Stimulated activated CD8-positive, alpha-beta memory T cell treated with anti-CD3 and anti-CD28 coated beads, Interleukin-4, amount 100 ng/mL, for 24 hours (primary cell): Measurements from ENCODE around the gene BLM.

Experiments used
- DNase-seq: peaks from one replicate; pipeline ENCODE4 v3.0.0-alpha.2; 2020; ENCODE audit warnings: low read depth

BLM gene

GRCh38 chr15:90851940-90852339 is 134.8 kb downstream of the BLM start:
- no peak for DNase-seq

DNA sequence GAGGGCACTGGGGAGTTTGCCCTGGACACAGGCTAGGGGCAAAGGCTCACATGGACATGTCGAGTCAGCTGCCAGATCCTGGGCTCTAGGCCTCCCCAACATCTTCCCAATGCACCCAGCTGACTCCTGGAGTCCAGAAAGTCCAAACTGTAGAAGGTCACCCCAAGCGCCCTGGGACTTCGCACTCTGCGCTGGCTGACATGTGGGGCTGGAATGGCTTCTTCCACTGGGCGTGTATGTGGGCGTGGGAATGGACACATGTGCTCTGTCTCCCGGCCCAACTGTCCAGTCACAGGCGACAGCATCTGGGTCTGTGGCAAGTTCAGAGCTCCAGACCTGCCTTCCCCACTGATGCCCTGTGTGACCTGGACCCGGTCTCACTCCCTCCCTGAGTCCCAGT is 138.0 kb downstream of the BLM start:
- DNase-seq, result no peak

DNA sequence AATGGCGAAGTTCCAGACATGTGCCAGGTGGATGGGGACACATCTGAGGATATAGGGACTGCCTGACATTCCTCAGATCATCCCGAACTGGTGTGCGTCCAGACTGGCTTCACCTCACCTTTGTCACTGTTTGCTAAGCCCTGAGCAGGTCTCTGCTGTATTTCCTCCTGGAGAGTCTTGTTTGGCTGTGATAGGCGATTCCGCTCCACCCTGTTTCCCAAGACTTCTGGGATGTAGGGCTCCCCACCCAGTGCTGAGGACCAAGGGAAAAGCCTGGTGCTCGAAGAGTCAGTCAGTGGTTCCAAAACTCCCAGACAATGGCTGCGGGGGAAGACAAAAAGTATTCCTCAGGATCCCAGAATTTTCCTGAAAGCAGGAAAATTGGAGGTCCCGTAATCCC is 140.2 kb downstream of the BLM start:
- no peak for DNase-seq

GRCh38 chr15:90857883-90858443 is 140.8 kb downstream of the BLM start:
- DNase-seq, result no peak

DNA sequence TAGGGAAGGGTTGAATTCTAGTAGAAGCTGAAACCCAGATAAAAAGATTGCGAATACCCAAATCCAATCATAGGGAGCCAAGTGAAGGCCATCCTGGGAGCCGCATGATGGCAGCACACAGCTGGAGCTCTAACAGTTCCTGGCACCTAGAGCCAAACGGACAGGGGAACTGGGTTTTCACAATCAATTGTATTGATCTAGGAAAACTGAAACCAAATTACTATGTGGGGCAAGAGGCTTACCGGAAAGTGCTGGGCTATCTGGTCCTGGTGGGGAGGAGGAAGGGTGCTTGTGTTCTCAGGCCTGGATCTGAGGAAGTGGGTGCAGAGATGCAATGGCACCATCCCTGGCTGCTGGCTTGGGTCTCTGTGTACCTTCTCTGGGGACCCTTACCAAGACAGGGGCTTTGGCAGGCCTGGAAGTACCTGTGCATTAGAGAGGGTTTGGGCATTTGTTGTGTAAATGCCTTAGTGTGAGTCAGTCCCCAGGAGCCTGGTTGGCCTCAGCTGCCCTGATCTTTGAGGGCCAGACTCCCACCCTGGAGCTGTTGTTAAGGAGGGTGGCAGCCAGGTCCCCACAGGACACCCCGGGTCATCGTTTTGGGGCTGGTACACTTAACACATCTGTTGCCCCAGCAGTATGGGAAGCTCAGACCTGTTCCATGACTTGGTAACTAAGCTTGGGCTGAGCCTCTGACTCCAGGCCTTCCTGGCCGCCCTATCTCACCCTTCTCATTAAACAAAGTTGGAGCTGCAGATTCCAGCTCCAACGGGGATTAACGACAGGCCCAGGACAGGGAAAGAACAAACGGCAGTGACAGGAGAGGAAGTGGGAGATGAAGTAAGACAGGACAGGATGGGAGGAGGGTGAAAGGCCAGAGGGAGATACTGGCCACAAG is 142.3 kb downstream of the BLM start:
- no peak for DNase-seq

DNA sequence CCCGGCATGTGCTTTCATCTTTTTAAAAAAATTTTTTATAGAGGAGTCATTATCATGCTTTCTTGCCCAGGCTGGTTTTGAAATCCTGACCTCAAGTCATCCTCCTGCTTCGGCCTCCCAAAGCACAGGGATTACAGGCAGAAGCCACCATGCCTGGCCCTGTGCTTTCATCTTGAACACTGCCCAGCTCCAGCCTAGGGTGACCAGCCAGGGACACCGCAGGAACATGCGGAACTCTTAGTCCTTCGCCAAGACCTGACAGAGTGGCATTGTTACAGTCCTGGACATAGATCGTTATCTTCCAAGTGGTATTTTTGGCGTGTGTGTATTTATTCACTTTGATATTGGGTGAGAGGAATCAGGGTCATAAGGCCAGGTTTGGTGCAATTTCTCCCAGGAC is 143.3 kb downstream of the BLM start:
- DNase-seq, result no peak

GRCh38 chr15:90860942-90861675 is 144.0 kb downstream of the BLM start:
- DNase-seq, result no peak

DNA sequence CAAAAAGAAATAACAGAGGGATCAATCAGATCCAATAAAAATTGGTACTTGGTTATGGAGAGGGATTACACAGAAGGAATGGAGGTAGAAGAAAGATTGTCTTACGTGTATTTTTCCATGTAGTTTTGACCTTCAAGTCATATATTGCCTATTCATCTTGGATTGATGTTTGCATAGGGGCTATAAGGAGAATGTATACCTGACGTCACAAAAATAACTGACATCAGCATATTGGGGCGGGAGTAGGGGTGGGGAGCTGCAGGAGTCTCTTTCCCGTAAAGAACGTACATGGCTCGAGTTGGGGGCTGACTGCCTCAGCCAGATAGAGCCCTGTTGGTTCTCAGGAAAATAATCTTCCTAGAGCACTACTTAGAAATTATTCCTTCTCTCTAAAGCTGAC is 145.3 kb downstream of the BLM start:
- no peak for DNase-seq

DNA sequence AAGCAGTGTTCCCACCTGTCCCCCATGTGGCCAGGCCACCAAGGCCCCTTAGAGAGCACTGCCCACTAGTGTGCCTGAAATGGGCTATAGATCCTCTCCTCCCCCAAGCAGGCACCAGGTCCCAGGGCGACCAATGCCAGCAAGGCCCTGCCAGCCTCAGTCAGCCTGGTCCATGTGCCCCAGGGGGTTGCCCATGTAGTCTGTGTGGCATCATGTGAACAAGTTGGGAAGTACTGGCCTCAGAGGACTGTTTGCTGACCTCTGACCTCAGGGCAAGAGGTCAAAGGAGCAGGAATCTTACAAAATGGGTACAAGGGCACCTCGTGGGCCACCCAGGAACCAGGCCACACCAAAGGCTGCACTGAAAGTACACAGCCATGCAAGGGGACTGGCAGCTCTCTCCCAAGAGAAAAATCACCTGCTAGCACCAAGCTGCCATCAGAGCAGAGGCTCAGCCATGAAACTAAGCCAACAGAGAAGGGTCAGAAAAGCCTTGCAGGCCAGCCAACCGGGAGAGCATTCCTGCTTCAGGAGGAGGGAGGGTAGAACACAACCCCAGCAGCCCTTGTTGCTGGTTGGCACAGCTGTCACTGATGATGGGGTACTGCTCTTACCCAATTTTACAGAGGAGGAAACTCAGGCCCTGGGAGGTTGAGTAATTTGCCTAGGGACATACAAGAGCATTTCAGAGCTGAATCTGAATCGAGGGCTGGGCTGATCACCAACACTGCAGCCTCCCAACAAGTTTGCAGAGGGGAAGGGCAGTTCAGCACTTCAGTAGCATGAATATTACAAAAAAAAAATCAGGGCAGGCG is 146.0 kb downstream of the BLM start:
- DNase-seq, result no peak

GRCh38 chr15:90863987-90864386 is 146.8 kb downstream of the BLM start:
- DNase-seq, result no peak

DNA sequence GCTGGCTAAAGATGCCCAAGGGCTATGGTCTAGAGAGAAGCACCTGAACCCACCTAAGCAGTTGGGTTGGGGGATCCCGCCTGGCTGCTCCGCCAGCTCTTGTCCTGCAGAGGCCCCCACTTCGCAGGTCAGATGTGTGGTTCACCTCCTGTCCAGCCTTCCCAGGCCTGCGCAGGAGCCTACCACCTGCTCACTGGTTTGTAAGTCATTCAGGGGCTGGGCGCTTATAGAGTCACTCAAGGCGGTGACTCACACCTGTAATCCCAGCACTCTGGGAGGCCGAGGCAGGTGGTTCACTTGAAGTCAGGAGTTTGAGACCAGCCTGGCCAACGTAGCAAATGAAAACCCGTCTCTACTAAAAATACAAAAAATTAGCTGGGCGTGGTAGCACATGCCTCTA is 147.4 kb downstream of the BLM start:
- DNase-seq, result no peak

- DNase-seq, result no peak
Measured at GRCh38 chr15:90865702-90866101, 148.6 kb downstream of the BLM start.
